CD4-positive, alpha-beta T cell treated with Interferon gamma for 1 hour (primary cell): ENCODE data around the gene MINDY2.
"Not testable (repeated sequence)": the region's sequence is repeated elsewhere in the genome, so short reads cannot be mapped to it uniquely, and the experiment has no call there.

Experiments
- DNase-seq: peaks from one replicate; pipeline ENCODE4 v3.0.0-alpha.2; 2020

MINDY2 gene

DNA sequence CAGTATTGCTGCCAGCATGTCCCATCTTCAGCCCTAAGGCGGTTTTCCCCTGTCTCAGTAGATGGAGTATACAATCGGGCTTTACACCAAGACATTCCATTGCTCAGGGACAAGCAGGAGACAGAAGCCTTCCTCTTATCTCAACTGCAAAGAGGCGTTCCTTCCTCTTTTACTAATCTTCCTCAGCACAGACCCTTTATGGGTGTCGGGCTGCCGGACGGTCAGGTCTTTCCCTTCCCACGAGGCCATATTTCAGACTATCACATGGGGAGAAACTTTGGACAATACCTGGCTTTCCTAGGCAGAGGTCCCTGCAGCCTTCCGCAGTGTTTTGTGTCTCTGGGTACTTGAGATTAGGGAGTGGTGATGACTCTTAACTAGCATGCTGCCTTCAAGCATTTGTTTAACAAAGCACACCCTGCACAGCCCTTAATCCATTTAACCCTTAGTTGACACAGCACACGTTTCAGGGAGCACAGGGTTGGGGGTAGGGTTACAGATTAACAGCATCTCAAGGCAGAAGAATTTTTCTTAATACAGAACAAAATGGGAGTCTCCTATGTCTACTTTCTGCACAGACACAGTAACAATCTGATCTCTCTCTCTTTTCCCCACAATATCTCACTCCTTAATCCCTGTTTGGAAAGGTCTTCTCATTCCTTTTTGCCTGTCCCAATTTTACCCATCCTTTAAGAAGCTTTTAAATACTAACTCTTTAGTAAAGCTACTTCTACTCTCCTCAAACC lies 62.8 kb downstream of the MINDY2 start:
- not testable (repeated sequence) for DNase-seq

- no peak for DNase-seq
Observed at GRCh38 chr15:58839485-58839884, 68.4 kb downstream of the MINDY2 start.

- DNase-seq, result no peak
Observed at GRCh38 chr15:58840048-58840447, 68.9 kb downstream of the MINDY2 start.

GRCh38 chr15:58842713-58843396 lies 71.8 kb downstream of the MINDY2 start:
- no peak for DNase-seq

DNA sequence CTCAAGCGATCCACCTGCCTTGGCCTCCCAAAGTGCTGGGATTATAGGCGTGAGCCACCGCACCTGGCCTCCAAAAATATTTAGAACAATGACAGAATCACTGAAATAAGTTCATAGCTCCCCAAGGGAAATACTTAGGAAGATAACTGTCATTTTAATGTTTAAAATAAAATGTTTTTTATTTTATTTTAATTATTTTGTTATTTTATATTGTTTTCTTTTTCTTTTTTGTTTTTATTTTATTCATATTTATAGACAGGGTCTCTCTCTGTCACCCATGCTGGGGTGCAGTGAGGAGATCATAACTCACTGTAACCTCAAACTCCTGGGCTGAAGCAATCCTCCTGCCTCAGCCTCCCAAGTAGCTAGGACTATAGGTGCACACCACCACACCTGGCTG lies 80.1 kb downstream of the MINDY2 start:
- not testable (repeated sequence) for DNase-seq

DNA sequence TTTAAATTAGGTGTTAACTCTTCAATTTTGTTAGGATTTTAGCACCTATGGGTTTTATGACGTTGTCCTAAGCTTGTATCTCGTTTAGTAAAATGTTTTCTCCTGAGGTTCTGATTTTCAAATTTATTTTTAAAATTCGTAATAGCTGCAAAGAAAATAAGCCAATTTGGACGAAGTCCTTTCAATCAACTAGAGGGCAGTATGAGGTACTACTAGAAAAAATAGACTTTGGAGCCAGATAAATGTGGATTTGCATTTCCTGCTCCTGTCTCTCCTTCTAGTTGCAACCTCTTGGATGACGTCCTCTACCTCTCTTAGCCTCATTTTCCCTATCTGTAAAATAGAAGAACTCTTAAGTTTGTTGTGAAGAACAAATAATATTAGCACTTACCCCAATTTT lies 81.2 kb downstream of the MINDY2 start:
- DNase-seq, result no peak

GRCh38 chr15:58854593-58854992 lies 83.5 kb downstream of the MINDY2 start:
- no peak for DNase-seq

GRCh38 chr15:58856086-58856485 lies 85.0 kb downstream of the MINDY2 start:
- DNase-seq, result no peak

- DNase-seq, result not testable (repeated sequence)
Observed at GRCh38 chr15:58856621-58857020, 85.5 kb downstream of the MINDY2 start.

DNA sequence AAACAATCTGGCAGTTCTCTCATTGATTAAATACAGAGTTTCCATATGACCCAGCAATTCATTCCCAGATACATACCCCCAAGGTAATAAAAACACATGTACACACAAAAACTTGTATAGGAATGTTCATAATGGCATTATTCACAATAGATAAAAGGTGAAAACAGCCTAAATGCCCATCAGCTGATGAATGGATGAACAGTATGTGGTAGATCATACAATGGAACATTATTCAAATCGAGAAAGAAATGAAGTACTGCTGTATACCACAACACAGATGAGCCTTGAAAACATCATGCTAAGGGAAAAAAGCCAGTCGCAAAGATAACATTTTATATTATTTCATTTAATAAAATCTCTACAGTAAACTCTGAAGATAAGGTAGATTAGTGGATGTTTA lies 91.2 kb downstream of the MINDY2 start:
- no peak for DNase-seq

- DNase-seq, result no peak
Observed at GRCh38 chr15:58864602-58865424, 93.7 kb downstream of the MINDY2 start.

DNA sequence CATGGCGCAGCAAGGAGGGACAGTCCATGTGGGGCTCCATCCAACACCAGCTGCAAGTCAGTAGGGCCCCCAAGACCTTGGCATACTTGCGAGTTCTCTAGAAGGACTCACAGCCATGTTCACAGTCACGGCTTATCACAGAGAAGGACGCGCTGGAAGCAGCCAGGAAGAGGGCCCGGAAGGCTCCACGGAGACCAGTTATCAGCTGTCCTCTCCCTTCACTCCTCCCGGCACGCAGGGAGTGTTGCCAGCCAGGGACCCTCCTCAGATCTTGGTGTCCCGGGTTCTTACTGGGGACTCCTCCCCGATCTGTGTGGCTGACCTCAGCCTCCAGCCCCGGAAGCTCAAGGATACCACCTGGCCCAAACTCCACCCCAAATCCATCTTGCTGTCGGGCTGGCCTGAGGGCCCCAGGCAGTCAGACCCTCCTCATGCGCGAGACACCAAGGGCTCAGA lies 94.4 kb downstream of the MINDY2 start:
- DNase-seq, result no peak

DNA sequence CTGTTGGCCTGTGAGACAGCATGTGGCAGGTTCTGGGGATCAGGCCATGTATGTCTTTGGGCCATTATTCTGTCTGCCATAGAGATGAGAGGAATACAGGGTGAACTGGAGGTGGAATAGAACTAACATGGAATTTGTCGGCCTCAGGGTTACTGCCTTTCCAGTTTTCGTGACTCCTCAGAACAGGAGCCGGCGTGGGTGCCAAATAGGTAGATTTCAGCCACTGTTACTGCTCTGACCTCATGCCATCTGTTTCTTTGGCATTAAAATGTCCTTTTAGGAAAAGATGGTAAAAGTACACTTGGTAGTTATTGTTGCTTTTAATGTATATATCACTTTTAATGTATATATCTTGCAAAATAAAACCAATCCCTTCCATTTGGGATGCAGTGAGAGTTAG lies 96.8 kb downstream of the MINDY2 start:
- no peak for DNase-seq

GRCh38 chr15:58870451-58870850 lies 99.3 kb downstream of the MINDY2 start:
- no peak for DNase-seq

- no peak for DNase-seq
Observed at GRCh38 chr15:58873267-58873666, 102.2 kb downstream of the MINDY2 start.

DNA sequence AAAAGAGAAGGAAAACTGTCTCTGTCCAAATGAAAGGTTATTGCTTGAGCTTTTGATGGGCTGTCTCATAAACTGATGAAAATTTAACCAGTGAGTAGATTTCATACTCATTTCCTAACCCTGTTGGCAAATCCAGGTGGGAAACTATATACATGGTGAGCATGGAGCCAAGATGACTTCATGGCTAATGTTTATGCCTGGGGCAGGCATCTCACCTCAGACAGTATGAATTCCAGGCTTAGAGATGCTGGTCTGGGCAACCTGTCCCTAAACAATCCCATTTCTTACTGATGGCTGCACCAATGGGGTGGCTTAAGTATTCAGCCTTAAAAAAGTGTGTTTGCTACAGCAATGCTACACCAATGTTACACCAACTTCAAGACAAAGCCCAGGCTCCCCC lies 104.2 kb downstream of the MINDY2 start:
- no peak for DNase-seq

- no peak for DNase-seq
Observed at GRCh38 chr15:58876306-58877106, 105.4 kb downstream of the MINDY2 start.

DNA sequence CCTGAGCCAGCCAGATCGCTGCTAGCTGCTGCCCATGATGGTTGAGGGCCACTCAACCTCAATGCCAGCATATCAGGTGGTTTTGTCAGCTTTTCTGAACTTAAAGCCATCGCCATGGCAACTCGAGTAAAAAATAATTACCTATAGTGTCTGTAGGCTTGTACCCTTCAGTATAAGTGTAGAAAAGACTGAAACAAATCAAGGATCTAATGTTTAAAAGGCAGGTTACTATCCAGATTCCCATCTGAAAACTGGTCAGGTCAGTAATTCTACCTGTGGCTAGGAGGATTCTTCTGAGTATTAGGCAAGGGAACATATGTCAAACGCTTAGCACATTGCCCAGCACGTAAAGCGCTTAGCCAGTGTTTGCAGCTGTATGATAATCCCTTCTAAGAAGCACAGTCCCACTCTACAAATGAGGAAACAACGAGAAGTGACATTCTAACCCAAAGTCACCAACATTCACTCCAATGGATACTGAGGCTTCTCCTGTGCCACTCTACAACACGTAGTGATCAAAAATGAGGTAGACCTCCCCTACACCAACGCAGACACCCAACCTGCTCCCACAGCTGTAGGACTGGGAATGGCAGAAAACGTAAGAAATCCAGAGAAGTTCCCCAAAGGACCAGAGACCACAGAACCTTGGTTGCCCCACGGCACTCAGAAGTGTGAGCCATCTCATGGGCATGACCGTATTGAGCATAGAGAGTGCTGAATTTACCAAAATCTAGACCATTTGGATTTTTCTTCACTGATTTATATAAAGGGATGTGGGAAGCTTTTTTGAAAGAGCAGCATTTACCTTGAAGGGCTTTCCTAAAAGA lies 107.1 kb downstream of the MINDY2 start:
- no peak for DNase-seq

DNA sequence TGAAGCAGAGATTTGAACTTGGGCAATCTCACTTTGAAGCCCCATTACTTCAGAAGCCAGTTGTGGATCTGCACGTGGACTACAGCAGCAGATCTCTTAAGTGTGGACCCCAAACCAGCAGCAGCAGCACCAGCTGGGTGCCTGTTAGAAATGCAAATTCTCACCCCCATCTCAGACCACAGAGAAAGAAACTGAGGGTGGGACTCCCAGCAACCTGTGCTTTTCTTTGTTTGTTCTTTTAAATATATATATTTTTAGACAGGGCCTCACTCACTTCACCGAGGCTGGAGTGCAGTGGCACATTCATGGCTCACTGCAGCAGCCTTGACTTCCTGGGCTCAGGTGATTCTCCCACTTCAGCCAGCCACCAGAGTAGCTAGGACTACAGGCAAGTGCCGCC lies 109.2 kb downstream of the MINDY2 start:
- DNase-seq, result no peak

- no peak for DNase-seq
Observed at GRCh38 chr15:58882243-58882642, 111.1 kb downstream of the MINDY2 start.

DNA sequence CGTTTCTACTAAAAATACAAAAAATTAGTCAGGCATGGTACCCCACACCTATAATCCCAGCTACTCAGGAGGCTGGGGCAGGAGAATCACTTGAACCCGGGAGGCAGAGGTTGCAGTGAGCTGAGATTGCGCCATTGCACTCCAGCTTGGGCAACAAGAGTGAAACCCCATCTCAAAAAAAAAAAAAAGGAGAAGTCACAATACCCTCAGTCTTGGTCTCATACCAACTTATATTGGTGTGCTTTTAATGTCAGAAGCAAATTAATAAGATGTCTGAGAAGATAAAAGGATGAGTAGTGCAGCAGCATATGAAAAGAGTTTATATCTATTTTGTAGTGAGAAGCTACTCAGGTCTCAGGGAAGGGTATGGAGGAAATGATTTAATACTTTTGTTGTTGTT lies 112.8 kb downstream of the MINDY2 start:
- not testable (repeated sequence) for DNase-seq

- no peak for DNase-seq
Observed at GRCh38 chr15:58886921-58887320, 115.8 kb downstream of the MINDY2 start.
